GM20000 (cell line): Measurements from ENCODE around the gene DPYSL5.
A peak's percentile ranks its signal among the peaks of the same experiment; 100 is the strongest.

ENCODE experiments used
- DNase-seq: peaks from one replicate; pipeline ENCODE4 v3.0.0; 2012; ENCODE audit warnings: low spot score
- TF ChIP-seq, protein P1 (sequence below): IDR thresholded peaks from 2 replicates; pipeline ENCODE4 v1.5.1; 2012; ENCODE audit warnings: mild to moderate bottlenecking, control low read depth; ENCODE audit errors: extremely low read depth, missing control alignments

Gene DPYSL5

DNA sequence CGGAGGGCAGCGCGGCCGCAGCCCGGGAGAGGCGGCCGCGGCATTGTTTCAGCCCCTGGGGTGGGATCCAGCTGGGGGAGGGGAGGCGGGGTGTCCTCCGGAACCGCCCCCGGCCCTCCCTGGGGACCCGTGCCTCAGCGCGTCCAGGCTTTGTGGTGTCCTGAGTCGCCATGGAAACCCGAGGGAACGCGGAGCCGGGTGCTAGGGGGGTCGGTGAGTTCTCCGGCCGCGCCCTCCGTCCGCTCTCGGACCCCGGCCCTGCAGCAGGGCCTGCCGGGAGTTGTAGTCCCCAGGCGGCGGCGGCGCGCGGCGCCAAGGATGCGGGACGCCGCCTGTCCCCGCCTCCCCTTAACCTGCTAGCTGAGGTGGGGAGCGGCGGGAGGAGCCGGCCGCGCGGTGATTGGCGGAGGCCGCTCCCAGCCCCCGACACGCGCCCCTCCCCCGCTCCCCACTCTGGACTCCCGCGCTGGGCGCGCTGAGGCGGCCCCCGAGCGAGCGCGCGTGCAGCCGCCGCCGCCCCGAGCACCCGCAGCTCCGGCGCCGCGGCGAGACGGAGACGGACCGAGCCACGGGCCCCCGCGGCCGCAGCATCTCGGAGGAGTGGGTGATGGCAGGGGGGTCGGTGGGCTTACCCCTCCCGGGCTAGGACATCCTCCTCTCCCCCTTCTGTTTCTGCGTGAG, at the start of gene DPYSL5:
Gene DPYSL5 (plus strand): TSS at position 478 of the 681 bp plus-strand sequence. CDS start 50,368 bp downstream, outside the sequence.
- DNase-seq: peak; percentile 53
- TF ChIP-seq, protein P1, sequence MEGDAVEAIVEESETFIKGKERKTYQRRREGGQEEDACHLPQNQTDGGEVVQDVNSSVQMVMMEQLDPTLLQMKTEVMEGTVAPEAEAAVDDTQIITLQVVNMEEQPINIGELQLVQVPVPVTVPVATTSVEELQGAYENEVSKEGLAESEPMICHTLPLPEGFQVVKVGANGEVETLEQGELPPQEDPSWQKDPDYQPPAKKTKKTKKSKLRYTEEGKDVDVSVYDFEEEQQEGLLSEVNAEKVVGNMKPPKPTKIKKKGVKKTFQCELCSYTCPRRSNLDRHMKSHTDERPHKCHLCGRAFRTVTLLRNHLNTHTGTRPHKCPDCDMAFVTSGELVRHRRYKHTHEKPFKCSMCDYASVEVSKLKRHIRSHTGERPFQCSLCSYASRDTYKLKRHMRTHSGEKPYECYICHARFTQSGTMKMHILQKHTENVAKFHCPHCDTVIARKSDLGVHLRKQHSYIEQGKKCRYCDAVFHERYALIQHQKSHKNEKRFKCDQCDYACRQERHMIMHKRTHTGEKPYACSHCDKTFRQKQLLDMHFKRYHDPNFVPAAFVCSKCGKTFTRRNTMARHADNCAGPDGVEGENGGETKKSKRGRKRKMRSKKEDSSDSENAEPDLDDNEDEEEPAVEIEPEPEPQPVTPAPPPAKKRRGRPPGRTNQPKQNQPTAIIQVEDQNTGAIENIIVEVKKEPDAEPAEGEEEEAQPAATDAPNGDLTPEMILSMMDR: no peak

DNA sequence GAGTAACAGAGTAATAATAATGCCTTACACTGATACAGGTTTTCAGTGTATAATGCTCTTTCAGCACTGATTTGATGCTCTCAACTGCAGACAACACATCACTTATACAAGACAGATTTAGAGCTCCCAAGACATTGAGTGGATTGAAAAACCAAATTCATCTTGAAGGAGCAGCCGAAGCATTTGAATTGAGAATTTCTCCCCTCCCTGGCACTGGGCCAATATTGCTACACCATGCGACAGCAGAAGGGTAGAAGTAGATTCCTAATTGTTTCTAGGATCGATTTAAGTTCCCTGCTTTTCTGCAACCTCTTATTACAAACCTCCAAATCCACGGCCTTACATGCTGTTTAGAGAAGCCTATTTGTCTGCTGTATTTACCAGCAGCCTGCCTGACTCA, 46.6 kb upstream of the DPYSL5 start:
- no peak for DNase-seq
- TF ChIP-seq, protein P1: no peak

GRCh38 chr2:26801796-26802195, 46.1 kb upstream of the DPYSL5 start:
- no peak for DNase-seq
- TF ChIP-seq, protein P1: no peak

DNA sequence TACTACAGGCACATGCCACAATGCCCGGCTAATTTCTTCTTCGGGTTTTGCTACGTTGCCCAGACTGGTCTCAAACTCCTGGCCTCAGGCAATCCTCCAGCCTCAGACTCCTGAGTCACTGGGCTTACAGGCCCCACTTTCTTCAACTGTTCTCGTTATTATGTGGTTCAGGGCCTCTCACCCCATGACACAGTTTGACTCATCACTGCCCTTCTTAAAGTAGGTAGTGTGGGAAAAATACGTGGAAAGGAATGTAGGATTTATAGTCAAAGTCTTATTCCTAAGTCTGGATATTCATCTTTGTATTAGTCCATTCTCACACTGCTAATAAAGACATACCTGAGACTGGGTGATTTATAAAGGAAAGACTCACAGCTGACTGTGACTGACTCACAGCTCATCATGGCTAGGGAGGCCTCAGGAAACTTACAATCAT, 42.7 kb upstream of the DPYSL5 start:
- TF ChIP-seq, protein P1: no peak
- no peak for DNase-seq

DNA sequence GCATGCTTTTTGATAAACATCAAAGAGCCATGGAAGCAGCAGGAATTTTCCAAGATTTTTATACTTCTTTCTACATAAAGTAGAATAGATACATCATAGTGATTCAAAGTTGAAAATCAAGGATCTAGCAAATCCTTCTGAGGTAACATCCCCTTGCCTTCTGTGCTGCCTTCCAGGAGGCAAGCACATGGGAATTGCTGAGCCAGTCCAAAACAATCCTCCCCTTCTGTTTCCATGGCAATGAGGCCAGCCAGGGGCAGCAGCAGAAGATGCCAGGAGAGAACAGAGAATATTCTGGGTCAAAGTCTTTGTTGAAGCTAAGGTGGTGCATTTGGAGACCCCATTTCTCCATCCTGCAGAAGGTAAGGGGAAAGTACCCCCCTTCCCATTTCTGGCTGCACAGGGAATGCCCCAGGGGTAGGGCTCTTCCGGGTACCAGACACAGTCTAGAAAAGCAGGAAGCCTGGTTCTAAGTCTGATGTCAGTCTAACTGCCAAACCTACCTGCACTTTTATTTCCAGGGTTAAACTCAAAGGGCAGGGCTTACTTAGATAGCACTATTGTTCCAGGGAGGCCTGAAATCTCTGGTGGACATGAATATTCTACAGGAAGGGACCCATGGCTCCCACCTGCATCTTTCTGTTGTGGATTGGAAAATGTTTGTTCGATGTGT, 40.0 kb upstream of the DPYSL5 start:
- TF ChIP-seq, protein P1: no peak
- no peak for DNase-seq

GRCh38 chr2:26809211-26809610, 38.7 kb upstream of the DPYSL5 start:
- TF ChIP-seq, protein P1: no peak
- no peak for DNase-seq

GRCh38 chr2:26809876-26810577, 37.9 kb upstream of the DPYSL5 start:
- DNase-seq: no peak
- TF ChIP-seq, protein P1: no peak
